ENCODE data around the gene SLC14A1.

SLC14A1 gene

GRCh38 chr18:45723567-45724355, at the start of gene SLC14A1:
Gene SLC14A1 (plus strand): TSS chr18:45724181. CDS start chr18:45730321, 6,140 bp downstream.
- no peak for DNase-seq

GRCh38 chr18:45677276-45677807, 46.6 kb upstream of the SLC14A1 start:
- no peak for DNase-seq

GRCh38 chr18:45678441-45678840, 45.5 kb upstream of the SLC14A1 start:
- DNase-seq, result no peak

GRCh38 chr18:45678850-45679249, 45.1 kb upstream of the SLC14A1 start:
- DNase-seq, result no peak

GRCh38 chr18:45680066-45680690, 43.8 kb upstream of the SLC14A1 start:
- DNase-seq, result no peak

- no peak for DNase-seq
Measured at GRCh38 chr18:45682181-45682580, 41.8 kb upstream of the SLC14A1 start.

GRCh38 chr18:45684341-45685115, 39.5 kb upstream of the SLC14A1 start:
- DNase-seq, result no peak

- peak in 1 of 2 donors; percentile 21 for DNase-seq
Measured at GRCh38 chr18:45686891-45687611, 36.9 kb upstream of the SLC14A1 start.

GRCh38 chr18:45687621-45688020, 36.4 kb upstream of the SLC14A1 start:
- no peak for DNase-seq

GRCh38 chr18:45688113-45688512, 35.9 kb upstream of the SLC14A1 start:
- DNase-seq, result no peak

GRCh38 chr18:45688833-45689232, 35.1 kb upstream of the SLC14A1 start:
- peak in 1 of 2 donors; percentile 33 for DNase-seq

GRCh38 chr18:45689396-45689795, 34.6 kb upstream of the SLC14A1 start:
- DNase-seq, result no peak

GRCh38 chr18:45690975-45691815, 32.8 kb upstream of the SLC14A1 start:
- DNase-seq, result peak; percentile 76 to 78

GRCh38 chr18:45691816-45692179, 32.2 kb upstream of the SLC14A1 start:
- DNase-seq, result no peak

GRCh38 chr18:45702708-45703265, 21.2 kb upstream of the SLC14A1 start:
- no peak for DNase-seq

GRCh38 chr18:45708831-45709230, 15.2 kb upstream of the SLC14A1 start:
- DNase-seq, result no peak

- DNase-seq, result no peak
Measured at GRCh38 chr18:45712061-45712460, 11.9 kb upstream of the SLC14A1 start.

- no peak for DNase-seq
Measured at GRCh38 chr18:45713239-45713638, 10.7 kb upstream of the SLC14A1 start.

GRCh38 chr18:45715212-45715780, 8.7 kb upstream of the SLC14A1 start:
- no peak for DNase-seq

GRCh38 chr18:45719106-45719505, 4.9 kb upstream of the SLC14A1 start:
- no peak for DNase-seq

GRCh38 chr18:45722899-45723298, 1.1 kb upstream of the SLC14A1 start:
- peak; percentile 74 to 80 for DNase-seq
